Kidney epithelial cell (primary cell): ENCODE results near the gene CAPN14. TPM values are rescaled to one million over a fixed set of nuclear protein-coding genes. Genes with fewer than 3 reads are reported as not detected.
"Not testable (repeated sequence)": the region's sequence is repeated elsewhere in the genome, so short reads cannot be mapped to it uniquely, and the experiment has no call there.

Source experiments
- DNase-seq: peaks from one replicate; pipeline ENCODE4 v3.0.0-alpha.2; 2010; ENCODE audit warnings: low read depth
- H3K27me3 ChIP-seq: 2 replicates; pipeline ENCODE4 v1.6.0; 2011; ENCODE audit warnings: low read length; ENCODE audit not compliant: control insufficient read depth, insufficient read depth
- H3K36me3 ChIP-seq: 2 replicates; pipeline ENCODE4 v1.5.1; 2011; ENCODE audit warnings: low read length; ENCODE audit not compliant: control insufficient read depth, insufficient read depth
- H3K4me3 ChIP-seq: 2 replicates; pipeline ENCODE4 v1.5.1; 2011; ENCODE audit warnings: low read depth, mild to moderate bottlenecking, control low read depth, low read length
- total RNA-seq: library from RNA; depleted of rRNA; stranded (reverse); fragments of >200 nt; gene quantifications from 2 replicates; pipeline ENCODE4 v1.2.3, GENCODE V29; 2015
- TF ChIP-seq, protein P1 (sequence below): IDR thresholded peaks from 2 replicates; pipeline ENCODE4 v1.5.1; 2011; ENCODE audit warnings: mild to moderate bottlenecking, moderate library complexity, low read length, control low read depth, inconsistent platforms; ENCODE audit not compliant: insufficient read depth, poor library complexity, severe bottlenecking

Gene CAPN14
- total RNA-seq, 1 donor from 2014 or later, result 0.58 TPM

DNA sequence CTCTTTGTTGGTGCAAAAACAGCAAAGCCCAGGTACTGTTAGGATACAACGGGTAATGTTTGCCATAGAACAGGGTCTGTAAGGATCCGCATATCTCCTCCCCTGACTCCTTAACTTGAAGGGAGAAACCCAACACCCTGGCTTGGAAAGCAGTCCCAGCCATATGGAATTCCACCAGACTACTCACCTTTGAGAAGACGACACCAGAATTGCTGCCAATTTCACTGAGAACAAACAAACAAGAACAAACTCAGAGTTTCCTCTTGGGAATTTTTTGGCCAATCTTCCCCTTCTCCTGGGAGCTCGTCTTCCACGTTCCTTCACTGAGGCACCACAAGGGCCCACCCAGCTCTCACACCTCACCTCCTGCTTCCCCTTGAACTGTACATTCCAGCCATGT is 29.2 kb downstream of the CAPN14 start:
- Histone ChIP-seq H3K36me3 (no peaks in the 10 kb centered on the region), H3K27me3 (peaks cover 2% of the 10 kb centered on the region), H3K4me3 (no peak overlapping the region)
- TF ChIP-seq, protein P1, sequence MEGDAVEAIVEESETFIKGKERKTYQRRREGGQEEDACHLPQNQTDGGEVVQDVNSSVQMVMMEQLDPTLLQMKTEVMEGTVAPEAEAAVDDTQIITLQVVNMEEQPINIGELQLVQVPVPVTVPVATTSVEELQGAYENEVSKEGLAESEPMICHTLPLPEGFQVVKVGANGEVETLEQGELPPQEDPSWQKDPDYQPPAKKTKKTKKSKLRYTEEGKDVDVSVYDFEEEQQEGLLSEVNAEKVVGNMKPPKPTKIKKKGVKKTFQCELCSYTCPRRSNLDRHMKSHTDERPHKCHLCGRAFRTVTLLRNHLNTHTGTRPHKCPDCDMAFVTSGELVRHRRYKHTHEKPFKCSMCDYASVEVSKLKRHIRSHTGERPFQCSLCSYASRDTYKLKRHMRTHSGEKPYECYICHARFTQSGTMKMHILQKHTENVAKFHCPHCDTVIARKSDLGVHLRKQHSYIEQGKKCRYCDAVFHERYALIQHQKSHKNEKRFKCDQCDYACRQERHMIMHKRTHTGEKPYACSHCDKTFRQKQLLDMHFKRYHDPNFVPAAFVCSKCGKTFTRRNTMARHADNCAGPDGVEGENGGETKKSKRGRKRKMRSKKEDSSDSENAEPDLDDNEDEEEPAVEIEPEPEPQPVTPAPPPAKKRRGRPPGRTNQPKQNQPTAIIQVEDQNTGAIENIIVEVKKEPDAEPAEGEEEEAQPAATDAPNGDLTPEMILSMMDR, result no peak
- DNase-seq, result no peak

DNA sequence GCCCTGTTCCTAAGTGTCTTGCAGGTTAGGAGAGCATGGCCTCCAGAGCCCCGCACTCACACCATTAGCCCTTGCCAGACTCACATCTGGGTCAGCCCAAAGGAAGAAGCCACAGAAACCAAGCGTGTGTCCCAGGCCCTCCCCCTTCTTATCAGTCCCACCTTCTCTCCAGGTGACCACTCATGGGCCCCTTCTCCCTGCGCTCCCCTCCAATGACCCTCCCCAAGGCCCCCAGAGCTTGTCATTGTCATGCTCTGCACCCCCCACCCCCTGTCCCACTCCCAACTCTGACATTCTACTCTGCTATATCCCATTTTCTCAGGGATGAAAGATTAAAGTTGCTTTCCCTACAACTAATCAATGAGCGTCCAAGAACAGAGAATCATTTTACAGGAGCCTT is 30.1 kb downstream of the CAPN14 start:
- Histone ChIP-seq H3K27me3 (peaks cover 2% of the 10 kb centered on the region), H3K4me3 (no peak overlapping the region), H3K36me3 (no peaks in the 10 kb centered on the region)
- TF ChIP-seq, protein P1, result no peak
- no peak for DNase-seq

DNA sequence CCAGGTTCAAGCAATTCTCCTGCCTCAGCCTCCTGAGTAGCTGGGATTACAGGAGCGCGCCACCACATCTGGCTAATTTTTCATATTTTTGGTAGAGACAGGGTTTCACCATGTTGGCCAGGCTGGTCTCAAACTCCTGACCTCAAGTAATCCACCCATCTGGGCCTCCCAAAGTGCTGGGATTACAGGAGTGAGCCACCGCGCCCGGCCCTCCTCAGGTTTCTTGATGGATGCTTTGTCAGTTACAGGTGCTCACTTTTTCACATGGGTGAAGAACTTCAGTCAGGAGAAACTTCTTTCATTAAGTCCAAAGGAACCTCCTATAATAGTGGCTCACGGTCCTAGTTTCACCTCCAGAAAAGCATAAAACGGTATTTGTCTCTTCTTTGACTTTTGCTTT is 33.3 kb downstream of the CAPN14 start:
- H3K27me3 ChIP-seq, DNase-seq, H3K4me3 ChIP-seq, H3K36me3 ChIP-seq: not testable (repeated sequence)

DNA sequence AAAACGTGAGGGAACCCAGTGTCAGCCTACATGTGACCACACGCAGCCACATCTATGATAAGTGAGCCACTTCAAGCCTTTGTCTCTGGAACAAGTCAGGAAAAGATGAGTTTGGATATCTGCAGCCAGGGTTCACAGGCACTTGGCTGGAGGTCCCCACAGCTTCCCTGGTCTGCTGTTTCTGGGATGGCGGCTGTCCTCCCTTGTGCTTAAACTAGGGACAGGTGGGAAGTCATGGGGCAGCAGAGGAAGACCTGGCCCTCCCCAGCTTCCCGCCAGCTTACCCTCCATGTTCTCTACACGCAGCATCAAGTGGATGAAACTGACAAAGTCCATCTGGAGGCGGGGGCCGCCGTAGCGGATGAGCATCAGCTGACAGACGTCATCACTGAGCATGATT is 40.6 kb downstream of the CAPN14 start:
- TF ChIP-seq, protein P1, result no peak
- Histone ChIP-seq H3K36me3 (no peaks in the 10 kb centered on the region), H3K27me3 (no peaks in the 10 kb centered on the region), H3K4me3 (no peak overlapping the region)
- no peak for DNase-seq

DNA sequence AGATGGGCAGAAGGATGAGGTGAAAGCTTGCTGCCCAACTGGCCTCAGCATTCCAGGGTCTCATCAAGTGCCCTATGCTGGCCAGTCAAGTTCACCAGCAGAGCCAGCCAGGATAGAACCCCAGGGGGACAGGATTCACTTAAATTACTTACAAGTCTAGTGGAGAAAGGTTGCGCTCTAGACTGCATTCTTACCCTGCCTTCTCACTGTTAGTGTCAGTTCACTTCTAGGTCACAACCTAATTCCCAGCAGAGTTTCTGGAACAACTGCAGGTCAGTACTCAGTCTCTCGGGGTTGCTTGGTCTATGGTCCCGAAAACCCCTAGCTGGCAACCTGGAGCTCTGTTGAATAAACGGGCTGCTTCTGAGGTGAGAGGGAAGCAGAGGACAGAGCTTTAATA is 46.2 kb downstream of the CAPN14 start:
- TF ChIP-seq, protein P1, result no peak
- DNase-seq, result no peak
- Histone ChIP-seq H3K4me3 (no peak overlapping the region), H3K27me3 (no peaks in the 10 kb centered on the region), H3K36me3 (no peaks in the 10 kb centered on the region)

DNA sequence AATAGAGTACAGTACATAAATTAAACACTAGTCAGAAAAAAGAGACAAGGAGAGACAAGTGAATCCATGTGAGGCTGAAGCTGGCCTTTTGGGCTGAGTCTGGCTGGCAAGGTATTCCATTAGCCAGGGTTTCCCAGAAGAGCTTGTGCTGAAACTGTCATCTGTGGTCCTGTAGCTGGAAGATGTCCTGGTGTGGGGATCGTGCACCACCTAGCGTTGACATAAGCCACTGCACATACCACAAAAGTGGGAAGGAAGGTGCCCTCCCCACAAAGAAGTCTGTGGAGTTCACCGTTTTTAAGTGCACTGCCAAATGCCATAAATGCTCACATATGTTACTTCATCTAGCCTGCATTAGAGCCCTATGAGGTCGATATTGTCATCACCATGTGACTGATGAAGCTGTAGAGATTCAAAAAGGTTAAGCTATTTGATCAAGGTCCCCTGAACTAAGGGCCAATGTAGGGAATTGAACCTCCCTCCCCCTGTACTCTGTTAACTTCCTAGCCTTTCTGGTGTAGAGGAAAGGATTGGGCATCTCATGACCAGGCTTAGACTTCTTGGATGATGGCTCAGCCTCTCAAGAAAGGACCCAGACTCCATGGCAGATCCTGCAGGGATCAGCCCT is 47.1 kb downstream of the CAPN14 start:
- TF ChIP-seq, protein P1, result peak; percentile 94
- Histone ChIP-seq H3K36me3 (no peaks in the 10 kb centered on the region), H3K27me3 (no peaks in the 10 kb centered on the region), H3K4me3 (no peak overlapping the region)
- peak; percentile 25 for DNase-seq
